NCI-H2081 (cell line): ENCODE data around the gene TSSC4.

ENCODE experiments used
- DNase-seq, 2 experiments: peaks; one replicate each; lab custom pipeline; 2025; lab: John Stamatoyannopoulos, UW

TSSC4 gene

DNA sequence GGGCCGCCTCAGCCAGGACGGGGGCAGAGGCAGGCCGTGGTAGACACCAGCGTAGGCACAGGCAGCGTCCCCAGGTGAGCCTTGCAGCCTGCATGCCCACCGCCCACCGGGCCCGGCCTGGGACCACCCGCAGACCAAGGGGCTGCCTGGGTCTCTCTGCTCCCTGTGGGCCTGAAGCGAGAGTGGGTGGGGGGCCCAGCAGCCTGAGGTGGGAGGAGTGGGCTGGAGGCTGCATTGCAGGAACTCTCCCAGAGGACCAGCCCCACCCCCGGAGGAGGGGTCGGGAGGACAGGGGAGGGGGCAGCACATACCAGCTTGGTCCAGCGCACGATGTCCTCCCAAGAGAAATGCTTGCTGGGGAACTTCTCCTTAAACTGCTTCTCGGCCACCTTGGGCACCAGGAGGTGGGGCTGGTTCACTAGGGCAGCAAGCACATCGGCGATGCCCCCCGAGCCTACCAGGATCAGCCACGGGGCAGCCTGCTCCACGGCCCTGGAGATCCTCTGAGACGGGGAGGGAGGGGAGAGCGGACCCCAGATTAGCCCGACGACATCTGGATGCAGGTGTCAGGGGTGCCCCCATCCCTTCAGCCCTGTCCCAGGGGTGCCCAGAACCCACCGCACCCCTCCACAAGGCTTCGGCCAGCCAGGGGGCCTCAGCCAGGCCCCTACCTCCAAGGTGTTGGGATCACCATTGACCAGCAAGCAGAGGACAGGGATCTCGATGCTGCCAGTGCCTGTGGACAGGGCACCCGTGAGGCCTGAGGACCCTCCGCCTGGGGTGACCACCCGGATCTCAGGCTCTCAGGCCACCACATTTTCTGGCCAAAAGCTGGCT, 17.5 kb downstream of the TSSC4 start:
- DNase-seq: no peak

DNA sequence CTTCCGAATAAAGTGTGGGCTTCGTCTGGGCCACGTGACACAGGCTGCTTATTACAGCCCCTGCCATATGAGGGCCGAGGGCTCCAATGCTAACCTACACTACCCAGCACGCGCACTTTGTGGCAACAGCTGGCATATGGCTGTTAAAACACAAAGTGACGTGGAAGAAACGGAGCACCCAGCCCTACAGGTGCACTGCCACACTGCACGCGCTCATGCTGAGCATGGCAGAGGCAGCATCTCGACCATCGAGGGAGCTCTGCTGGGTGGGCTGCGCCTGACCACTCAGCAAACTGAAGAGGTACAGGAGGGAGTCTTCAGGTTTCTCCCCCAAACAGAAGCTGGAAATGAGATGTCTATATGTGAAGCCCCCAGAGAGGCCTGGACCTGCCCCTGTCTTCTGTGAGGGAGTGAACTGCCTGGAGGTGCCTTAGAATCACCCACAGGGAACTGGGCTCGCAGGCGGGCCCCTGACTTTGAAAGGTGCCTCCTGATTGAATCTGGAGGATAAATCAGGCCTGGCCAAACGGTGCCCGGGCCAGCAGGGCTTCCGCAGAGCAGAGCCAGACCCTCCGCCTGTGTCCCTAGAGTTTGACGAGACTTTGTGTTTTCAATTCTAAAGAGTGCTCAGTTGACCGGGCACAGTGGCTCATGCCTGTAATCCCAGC, 18.3 kb downstream of the TSSC4 start:
- DNase-seq: no peak

- peak; percentile 27 to 57 for DNase-seq
These were observed 19.3 kb downstream of the TSSC4 start for GRCh38 chr11:2419638-2420501.

DNA sequence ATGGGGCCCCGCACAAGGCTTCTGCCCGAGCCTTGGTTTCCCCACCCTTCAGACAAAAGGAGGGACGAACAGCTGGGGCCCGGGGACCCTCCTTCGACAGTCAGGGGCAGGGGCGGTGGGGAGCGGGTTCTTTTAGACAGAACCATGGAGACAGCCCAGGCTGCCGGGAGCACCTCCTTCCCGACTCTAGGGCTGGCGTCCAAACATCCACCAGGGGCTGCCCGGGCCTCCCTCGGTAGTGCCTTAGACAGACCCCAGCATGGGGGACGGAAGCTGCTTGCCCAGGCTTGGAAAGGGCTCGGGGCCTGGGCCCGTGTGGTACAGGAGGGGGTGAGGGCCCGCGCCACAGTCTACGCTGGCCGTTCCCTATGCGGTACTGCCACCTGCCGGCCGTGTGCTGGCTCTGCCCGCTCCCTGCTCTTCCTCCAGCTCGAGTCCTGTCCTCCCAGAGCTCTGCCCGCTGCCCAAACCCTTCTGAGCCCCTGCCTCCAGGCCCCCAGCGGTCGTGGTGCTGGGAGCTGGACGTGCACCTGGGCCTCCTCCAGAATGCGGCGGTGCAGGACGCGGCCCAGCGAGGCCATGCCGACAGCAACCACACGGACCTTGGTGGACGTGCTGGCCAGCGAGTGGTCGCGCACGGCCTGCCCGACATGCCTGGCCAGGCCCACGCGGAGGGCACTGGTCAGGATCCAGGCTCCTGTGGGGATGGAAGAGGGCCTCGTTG, 20.1 kb downstream of the TSSC4 start:
- DNase-seq: peak; percentile 54 to 62

DNA sequence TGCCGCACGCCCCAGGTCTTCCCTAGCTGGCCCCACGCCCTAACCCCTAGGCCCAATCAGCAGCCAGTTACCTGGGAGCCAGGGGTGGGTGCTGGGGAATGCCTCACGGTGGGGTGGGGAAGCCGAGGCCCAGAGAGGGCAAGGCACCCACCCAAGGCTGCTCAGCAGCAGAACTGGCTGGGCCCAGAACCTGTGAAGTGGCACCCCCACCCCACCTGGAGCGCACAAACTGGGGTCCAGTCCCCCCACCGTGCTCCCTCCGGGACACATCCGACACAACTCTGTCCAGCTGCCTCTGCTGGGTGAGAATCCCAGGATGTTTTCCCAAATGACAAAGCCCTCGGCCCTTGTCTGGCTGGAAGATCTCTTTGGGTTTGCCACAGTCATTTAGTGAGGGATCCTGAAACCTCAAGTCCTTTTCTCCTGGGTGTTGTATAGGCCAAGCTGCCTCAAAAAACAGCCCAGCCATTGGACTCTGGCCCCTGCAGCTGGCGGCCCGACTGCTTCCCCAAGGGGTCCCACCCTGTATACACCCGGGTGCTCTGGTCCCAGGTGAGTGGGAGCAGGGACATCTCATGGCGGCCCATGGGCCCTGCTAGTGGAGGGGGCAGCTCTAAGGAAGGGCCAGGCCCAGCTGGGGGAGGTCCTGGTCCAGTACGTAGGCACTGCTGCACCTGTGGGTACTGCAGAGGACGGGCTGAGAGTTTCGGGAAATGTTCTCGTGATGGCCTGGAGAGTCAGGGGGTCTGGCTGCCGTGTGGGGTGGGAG, 20.9 kb downstream of the TSSC4 start:
- no peak for DNase-seq

DNA sequence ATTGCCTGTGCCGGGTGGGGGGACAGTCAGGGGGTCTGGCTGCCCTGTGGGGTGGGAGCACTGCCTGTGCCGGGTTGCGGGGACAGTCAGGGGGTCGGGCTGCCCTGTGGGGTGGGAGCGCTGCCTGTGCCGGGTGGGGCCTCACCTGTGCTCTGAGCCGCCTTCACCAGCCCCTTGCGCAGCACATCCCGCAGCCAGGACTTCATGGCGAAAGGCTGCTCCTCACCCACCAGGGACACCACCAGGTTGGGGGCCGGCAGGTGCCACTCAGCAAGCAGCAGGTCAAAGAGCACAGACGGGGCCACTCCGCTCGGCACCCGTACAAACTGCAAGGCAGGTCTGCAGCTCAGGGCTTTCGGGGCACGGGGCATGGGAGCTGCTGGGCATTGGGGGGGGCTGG, 21.4 kb downstream of the TSSC4 start:
- no peak for DNase-seq

GRCh38 chr11:2422461-2423156, 22.1 kb downstream of the TSSC4 start:
- no peak for DNase-seq

- no peak for DNase-seq
These were observed 22.8 kb downstream of the TSSC4 start for GRCh38 chr11:2423157-2424025.

GRCh38 chr11:2424811-2425495, 24.4 kb downstream of the TSSC4 start:
- DNase-seq: no peak

- DNase-seq: no peak
These were observed 25.0 kb downstream of the TSSC4 start for GRCh38 chr11:2425506-2425905.

DNA sequence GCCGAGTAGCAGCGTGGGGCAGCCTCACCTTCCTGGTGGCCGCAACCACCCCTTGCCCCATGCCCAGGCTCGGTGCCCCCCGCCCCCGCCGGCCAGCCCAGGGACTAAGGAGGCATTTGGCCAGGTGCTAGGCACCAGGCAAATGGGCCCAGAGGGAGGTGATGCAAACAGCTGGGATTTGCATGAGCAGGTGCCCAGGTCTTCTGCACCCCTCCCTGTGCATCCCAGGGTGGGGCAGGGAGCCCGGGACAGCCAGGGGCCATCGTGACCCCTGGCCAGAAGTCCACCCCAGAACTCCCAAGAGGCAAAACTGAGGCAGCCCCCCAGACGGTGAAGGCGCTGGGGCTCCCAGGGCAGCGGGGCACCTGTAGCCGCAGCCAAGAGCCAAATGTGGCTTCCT, 25.7 kb downstream of the TSSC4 start:
- DNase-seq: no peak

DNA sequence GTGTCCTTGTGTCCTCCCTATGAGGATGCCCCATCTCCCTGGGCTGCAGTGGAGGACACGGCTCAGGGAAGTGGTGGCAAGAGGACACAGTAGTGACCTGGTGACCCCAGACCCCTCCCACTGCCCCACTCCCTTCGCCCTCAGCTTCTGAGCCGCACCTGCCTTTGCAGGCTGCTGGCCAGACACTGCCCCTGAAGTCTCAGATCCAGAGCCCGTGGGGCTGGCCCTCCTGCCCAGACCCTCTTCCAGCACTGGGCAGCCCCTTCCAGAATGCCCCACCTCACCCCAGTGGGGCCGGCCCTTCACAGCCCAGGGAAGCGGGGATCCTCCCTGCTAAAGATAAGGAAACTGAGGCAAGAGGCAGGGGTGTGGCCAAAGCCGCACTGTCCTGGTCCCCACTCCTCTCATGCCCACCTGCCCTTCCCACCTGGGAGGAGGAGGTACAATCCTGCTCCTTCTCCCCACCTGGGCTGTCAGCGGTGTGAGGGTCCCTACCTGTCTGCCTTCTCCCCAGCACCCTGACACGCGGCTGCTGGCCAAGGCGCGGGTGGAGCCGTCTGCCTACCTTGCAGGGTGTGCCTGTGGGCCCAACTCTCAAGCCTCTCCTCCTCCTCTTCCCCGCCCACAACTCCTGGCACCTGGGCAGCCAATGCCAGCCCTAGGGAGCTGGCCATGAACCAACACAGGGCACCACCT, 26.4 kb downstream of the TSSC4 start:
- no peak for DNase-seq

DNA sequence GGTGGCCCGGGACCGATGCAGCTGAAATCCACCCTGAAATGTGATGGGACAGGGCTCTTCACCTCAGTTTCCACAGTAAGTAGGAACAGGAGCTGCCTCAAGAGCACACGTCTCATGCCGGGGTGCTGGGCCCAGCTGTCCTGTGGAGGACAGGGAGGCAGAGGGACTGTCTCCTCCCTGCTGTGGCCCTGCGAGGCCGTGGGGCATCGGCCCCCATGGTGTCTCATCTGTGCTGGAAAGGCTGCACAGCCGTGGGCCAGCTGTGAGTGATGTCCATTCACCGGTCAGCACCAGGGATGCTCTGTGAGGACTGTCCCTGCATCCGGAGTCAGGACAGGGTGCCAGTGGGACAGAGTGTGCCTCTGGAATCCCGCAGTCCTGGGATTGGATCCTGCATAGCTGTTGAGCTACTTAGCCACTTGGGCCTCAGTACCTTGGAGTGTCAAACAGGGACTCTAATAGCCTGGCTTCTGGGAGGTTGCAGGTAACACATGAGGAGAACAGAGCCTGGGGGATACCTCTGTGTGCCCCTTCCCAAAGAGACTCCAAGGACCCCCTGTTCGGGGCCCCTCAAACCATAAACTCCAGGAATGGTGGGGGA, 27.3 kb downstream of the TSSC4 start:
- no peak for DNase-seq

GRCh38 chr11:2428322-2428795, 27.8 kb downstream of the TSSC4 start:
- peak; percentile 27 to 39 for DNase-seq

- no peak for DNase-seq
These were observed 30.8 kb downstream of the TSSC4 start for GRCh38 chr11:2431395-2431794.

- DNase-seq: no peak
These were observed 31.6 kb downstream of the TSSC4 start for GRCh38 chr11:2432171-2432621.

DNA sequence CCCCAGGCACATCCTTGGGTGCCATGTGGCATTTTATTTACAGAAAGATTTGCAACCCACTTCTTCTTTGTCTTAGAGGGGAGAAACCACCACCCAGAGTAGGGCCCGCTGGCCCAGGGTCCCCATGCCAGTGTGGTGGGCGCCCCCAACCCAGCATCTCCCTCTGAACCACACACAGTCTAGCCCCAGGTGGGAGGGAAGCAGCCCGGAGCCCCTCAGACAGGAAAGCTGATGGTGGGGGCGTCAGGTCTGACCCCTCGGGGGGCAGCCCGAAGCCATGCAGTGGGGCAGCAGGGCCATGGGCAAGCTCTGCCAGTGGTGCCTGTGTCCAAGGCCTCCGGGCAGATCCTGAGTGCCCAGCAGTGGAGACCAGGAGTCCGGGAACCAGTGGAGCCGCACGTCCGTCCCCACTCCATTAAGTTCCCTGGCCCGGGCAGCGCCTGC, 32.1 kb downstream of the TSSC4 start:
- no peak for DNase-seq
